HepG2 (cell line): Measurements from ENCODE around the gene WEE1. TPM values are rescaled to one million over a fixed set of nuclear protein-coding genes. Genes with fewer than 3 reads are reported as not detected.

Experiments
- GABPA ChIP-seq, 2 experiments: IDR thresholded peaks; 2 replicates each; pipeline ENCODE4 v1.6.1; 2011 to 2016; ENCODE audit warnings: low read depth in 2 of 2, low read length in 1 of 2, missing biosample characterization in 1 of 2, missing genetic modification characterization in 1 of 2
- HHEX ChIP-seq: IDR thresholded peaks from 2 replicates; pipeline ENCODE4 v1.6.1; 2016; ENCODE audit warnings: control low read depth
- KLF16 ChIP-seq, 2 experiments: sonication (generic) in 1 of 2; formaldehyde crosslinking in 1 of 2; IDR thresholded peaks; 2 replicates each; pipeline versions ENCODE4 v1.6.1 to v1.8.0; 2016 to 2023; ENCODE audit warnings: missing genetic modification reagents in 2 of 2, missing compliant biosample characterization in 1 of 2
- LCORL ChIP-seq, 2 experiments: fragments of 450-650 bp in 1 of 2; sonication (generic) in 1 of 2; formaldehyde crosslinking in 1 of 2; IDR thresholded peaks; 2 replicates each; pipeline versions ENCODE4 v1.5.0 to v1.6.1; 2017 to 2020; ENCODE audit warnings: antibody characterized with exemption in 1 of 2, missing genetic modification reagents in 1 of 2
- MED8 ChIP-seq: sonication (generic); formaldehyde crosslinking; IDR thresholded peaks from 2 replicates; pipeline ENCODE4 v1.8.1; 2023; ENCODE audit warnings: mild to moderate bottlenecking, missing genetic modification reagents; ENCODE audit not compliant: insufficient replicate concordance
- MEIS2 ChIP-seq: sonication (generic); formaldehyde crosslinking; IDR thresholded peaks from 2 replicates; pipeline ENCODE4 v1.9.0; 2021; ENCODE audit warnings: mild to moderate bottlenecking, missing genetic modification reagents
- NFATC3 ChIP-seq: sonication (generic); formaldehyde crosslinking; IDR thresholded peaks from 2 replicates; pipeline ENCODE4 v1.5.1; 2020; ENCODE audit warnings: mild to moderate bottlenecking, missing genetic modification reagents
- NFYB ChIP-seq: sonication (generic); formaldehyde crosslinking; IDR thresholded peaks from 2 replicates; pipeline ENCODE4 v1.4.0; 2020; ENCODE audit warnings: missing genetic modification reagents
- RBFOX2 ChIP-seq: fragments of 200-400 bp; formaldehyde crosslinking; IDR thresholded peaks from 2 replicates; pipeline ENCODE4 v1.6.1; 2017; ENCODE audit warnings: low read depth, mild to moderate bottlenecking, low read length
- RFX1 ChIP-seq: fragments of 450-650 bp; IDR thresholded peaks from 2 replicates; pipeline ENCODE4 v1.6.1; 2017
- SAP130 ChIP-seq: IDR thresholded peaks from 2 replicates; pipeline ENCODE4 v1.6.1; 2016; ENCODE audit warnings: low read depth
- ZNF224 ChIP-seq: sonication (generic); formaldehyde crosslinking; IDR thresholded peaks from 2 replicates; pipeline ENCODE4 v1.5.0; 2020; ENCODE audit warnings: mild to moderate bottlenecking, missing genetic modification reagents
- ZNF282 ChIP-seq: fragments of 450-650 bp; IDR thresholded peaks from 2 replicates; pipeline ENCODE4 v1.6.1; 2018; ENCODE audit not compliant: partially characterized antibody
- ZNF792 ChIP-seq: IDR thresholded peaks from 2 replicates; pipeline ENCODE4 v1.6.1; 2016
- polyA plus RNA-seq, 8 experiments: library from polyadenylated mRNA; depleted of rRNA in 3 of 8; stranded (reverse) in 7 of 8; unstranded in 1 of 8; fragments of >200 nt; fragmentation: Illumina TruSeq in 4 of 8; extraction: Trizol in 4 of 8; gene quantifications; 2 replicates each; pipeline versions ENCODE4 v1.2.1 to v1.2.3, GENCODE V29; 2011 to 2016; ENCODE audit warnings: low read depth in 4 of 8, missing spikeins in 1 of 8, mixed read lengths in 1 of 8; ENCODE audit not compliant: insufficient read depth in 1 of 8
- total RNA-seq, 5 experiments: library from RNA; depleted of rRNA; stranded (reverse); fragments of >200 nt; fragmentation: Illumina TruSeq; extraction: Trizol; gene quantifications; 2 replicates each; pipeline ENCODE4 v1.2.3, GENCODE V29; 2016; ENCODE audit warnings: low read depth in 1 of 5
- TF ChIP-seq, protein P1 (sequence below): sonication (generic); formaldehyde crosslinking; IDR thresholded peaks from 2 replicates; pipeline ENCODE4 v1.5.1; 2020; ENCODE audit warnings: mild to moderate bottlenecking, moderate library complexity, missing genetic modification reagents
- TF ChIP-seq, protein P2 (sequence below): sonication (generic); formaldehyde crosslinking; conservative IDR thresholded peaks from 2 replicates; pipeline ENCODE4 v1.8.0; 2022; ENCODE audit warnings: mild to moderate bottlenecking, moderate library complexity, missing genetic modification reagents
- TF ChIP-seq, protein P3 (sequence below): sonication (generic); formaldehyde crosslinking; conservative IDR thresholded peaks from 2 replicates; pipeline ENCODE4 v1.4.0; 2020; ENCODE audit warnings: missing genetic modification reagents
- TF ChIP-seq, protein P4 (sequence below): sonication (generic); formaldehyde crosslinking; IDR thresholded peaks from 2 replicates; pipeline ENCODE4 v1.8.0; 2022; ENCODE audit warnings: mild to moderate bottlenecking, missing genetic modification reagents, moderate library complexity
- TF ChIP-seq, protein P5 (sequence below): IDR thresholded peaks from 2 replicates; pipeline ENCODE4 v1.6.1; 2016; ENCODE audit warnings: low read depth
- TF ChIP-seq, protein P6 (sequence below), 2 experiments: sonication (generic) in 1 of 2; formaldehyde crosslinking in 1 of 2; IDR thresholded peaks; 2 replicates each; pipeline versions ENCODE4 v1.4.0 to v1.6.1; 2018 to 2020; ENCODE audit warnings: missing genetic modification reagents in 2 of 2, borderline replicate concordance in 1 of 2, low read depth in 1 of 2, mild to moderate bottlenecking in 1 of 2, missing biosample characterization in 1 of 2

WEE1 gene
- total and polyA plus RNA-seq, 2 of the 13 experiments (the other 11 are each of a cell fraction or from before 2014, with no cell fraction given), result 31.4 to 63.7 TPM

DNA sequence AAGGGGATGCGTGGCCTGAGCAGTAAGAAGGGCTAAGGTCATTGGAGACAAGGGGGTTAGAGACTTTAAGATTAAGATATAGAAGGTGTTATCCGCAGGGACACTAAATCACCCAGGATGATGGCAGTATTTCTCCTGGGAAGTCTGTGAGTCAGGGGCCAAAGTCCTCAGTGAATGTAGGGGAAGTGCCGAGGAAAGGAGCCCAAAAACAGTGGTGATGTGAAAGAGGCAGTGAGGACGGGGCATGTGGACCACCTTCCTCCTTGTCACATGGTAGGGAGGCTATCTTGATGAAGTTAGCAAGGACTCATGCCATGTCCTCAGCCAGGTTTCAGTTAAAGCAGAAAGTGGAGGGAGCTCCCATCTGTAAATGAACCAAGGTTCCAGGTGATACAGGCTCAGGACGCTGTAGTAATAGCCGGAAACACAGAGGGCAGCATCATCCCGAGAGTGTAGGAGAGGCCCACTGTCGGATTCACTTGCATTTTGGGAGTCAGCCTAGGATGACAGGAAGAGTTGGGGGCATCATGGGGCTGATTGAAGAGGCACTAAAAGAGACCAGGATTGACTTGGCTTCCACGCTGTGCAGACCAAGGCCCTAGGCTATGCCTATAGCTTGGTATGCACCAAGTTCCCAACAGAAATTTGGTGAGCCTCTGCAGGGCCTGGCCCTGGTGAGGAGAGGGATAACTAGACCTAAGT is 33.5 kb downstream of the WEE1 start (continued):
- TF ChIP-seq, protein P1, sequence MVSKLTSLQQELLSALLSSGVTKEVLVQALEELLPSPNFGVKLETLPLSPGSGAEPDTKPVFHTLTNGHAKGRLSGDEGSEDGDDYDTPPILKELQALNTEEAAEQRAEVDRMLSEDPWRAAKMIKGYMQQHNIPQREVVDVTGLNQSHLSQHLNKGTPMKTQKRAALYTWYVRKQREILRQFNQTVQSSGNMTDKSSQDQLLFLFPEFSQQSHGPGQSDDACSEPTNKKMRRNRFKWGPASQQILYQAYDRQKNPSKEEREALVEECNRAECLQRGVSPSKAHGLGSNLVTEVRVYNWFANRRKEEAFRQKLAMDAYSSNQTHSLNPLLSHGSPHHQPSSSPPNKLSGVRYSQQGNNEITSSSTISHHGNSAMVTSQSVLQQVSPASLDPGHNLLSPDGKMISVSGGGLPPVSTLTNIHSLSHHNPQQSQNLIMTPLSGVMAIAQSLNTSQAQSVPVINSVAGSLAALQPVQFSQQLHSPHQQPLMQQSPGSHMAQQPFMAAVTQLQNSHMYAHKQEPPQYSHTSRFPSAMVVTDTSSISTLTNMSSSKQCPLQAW (CRISPR knock-in tag), result peak; percentile 34; the same call in 1 of the 2 replicates
- TF ChIP-seq GABPA (IDR thresholded peaks at IDR 0.05; ENCODE audit: low read depth, low read length), result no peak
- TF ChIP-seq GABPA (CRISPR knock-in tag; IDR thresholded peaks at IDR 0.05; ENCODE audit: low read depth), result peak; percentile 85
- TF ChIP-seq MEIS2 (CRISPR knock-in tag), result 0 out of 2 replicates have a peak, but pooled peaks have one; percentile 44
- TF ChIP-seq KLF16 (CRISPR knock-in tag; IDR thresholded peaks at IDR 0.05), result no peak
- TF ChIP-seq, protein P2, sequence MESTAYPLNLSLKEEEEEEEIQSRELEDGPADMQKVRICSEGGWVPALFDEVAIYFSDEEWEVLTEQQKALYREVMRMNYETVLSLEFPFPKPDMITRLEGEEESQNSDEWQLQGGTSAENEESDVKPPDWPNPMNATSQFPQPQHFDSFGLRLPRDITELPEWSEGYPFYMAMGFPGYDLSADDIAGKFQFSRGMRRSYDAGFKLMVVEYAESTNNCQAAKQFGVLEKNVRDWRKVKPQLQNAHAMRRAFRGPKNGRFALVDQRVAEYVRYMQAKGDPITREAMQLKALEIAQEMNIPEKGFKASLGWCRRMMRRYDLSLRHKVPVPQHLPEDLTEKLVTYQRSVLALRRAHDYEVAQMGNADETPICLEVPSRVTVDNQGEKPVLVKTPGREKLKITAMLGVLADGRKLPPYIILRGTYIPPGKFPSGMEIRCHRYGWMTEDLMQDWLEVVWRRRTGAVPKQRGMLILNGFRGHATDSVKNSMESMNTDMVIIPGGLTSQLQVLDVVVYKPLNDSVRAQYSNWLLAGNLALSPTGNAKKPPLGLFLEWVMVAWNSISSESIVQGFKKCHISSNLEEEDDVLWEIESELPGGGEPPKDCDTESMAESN (CRISPR knock-in tag), result no peak
- peak; percentile 40; the same call in 1 of the 2 replicates for TF ChIP-seq ZNF792 (CRISPR knock-in tag)
- TF ChIP-seq ZNF224 (CRISPR knock-in tag), result no peak
- TF ChIP-seq ZNF282, result no peak
- TF ChIP-seq RFX1, result no peak
- TF ChIP-seq, protein P3, sequence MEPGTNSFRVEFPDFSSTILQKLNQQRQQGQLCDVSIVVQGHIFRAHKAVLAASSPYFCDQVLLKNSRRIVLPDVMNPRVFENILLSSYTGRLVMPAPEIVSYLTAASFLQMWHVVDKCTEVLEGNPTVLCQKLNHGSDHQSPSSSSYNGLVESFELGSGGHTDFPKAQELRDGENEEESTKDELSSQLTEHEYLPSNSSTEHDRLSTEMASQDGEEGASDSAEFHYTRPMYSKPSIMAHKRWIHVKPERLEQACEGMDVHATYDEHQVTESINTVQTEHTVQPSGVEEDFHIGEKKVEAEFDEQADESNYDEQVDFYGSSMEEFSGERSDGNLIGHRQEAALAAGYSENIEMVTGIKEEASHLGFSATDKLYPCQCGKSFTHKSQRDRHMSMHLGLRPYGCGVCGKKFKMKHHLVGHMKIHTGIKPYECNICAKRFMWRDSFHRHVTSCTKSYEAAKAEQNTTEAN, result no peak
- TF ChIP-seq RBFOX2, result no peak
- no peak for TF ChIP-seq HHEX (CRISPR knock-in tag)
- no peak for TF ChIP-seq MED8 (CRISPR knock-in tag)
- TF ChIP-seq NFYB (CRISPR knock-in tag), result no peak
- TF ChIP-seq, protein P4, sequence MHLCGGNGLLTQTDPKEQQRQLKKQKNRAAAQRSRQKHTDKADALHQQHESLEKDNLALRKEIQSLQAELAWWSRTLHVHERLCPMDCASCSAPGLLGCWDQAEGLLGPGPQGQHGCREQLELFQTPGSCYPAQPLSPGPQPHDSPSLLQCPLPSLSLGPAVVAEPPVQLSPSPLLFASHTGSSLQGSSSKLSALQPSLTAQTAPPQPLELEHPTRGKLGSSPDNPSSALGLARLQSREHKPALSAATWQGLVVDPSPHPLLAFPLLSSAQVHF (CRISPR knock-in tag), result no peak
- no peak for TF ChIP-seq NFATC3 (CRISPR knock-in tag)
- TF ChIP-seq, protein P5, sequence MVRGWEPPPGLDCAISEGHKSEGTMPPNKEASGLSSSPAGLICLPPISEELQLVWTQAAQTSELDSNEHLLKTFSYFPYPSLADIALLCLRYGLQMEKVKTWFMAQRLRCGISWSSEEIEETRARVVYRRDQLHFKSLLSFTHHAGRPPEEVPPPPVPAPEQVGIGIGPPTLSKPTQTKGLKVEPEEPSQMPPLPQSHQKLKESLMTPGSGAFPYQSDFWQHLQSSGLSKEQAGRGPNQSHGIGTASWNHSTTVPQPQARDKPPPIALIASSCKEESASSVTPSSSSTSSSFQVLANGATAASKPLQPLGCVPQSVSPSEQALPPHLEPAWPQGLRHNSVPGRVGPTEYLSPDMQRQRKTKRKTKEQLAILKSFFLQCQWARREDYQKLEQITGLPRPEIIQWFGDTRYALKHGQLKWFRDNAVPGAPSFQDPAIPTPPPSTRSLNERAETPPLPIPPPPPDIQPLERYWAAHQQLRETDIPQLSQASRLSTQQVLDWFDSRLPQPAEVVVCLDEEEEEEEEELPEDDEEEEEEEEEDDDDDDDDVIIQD (CRISPR knock-in tag), result 0 out of 2 replicates have a peak, but pooled peaks have one; percentile 37
- TF ChIP-seq, protein P6, sequence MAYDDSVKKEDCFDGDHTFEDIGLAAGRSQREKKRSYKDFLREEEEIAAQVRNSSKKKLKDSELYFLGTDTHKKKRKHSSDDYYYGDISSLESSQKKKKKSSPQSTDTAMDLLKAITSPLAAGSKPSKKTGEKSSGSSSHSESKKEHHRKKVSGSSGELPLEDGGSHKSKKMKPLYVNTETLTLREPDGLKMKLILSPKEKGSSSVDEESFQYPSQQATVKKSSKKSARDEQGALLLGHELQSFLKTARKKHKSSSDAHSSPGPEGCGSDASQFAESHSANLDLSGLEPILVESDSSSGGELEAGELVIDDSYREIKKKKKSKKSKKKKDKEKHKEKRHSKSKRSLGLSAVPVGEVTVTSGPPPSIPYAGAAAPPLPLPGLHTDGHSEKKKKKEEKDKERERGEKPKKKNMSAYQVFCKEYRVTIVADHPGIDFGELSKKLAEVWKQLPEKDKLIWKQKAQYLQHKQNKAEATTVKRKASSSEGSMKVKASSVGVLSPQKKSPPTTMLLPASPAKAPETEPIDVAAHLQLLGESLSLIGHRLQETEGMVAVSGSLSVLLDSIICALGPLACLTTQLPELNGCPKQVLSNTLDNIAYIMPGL (CRISPR knock-in tag; IDR thresholded peaks at IDR 0.05; ENCODE audit: borderline replicate concordance in 1 of 2, low read depth in 1 of 2), result peak; percentile 43 to 68; a peak in 3 of 4 replicates
- TF ChIP-seq LCORL (IDR thresholded peaks at IDR 0.05), result no peak; the same call in 1 of the 2 replicates
- peak; percentile 65 for TF ChIP-seq LCORL (CRISPR knock-in tag; IDR thresholded peaks at IDR 0.05)
- TF ChIP-seq SAP130 (CRISPR knock-in tag), result 0 out of 2 replicates have a peak, but pooled peaks have one; percentile 14
